GM23248 (cell line): ENCODE results near the gene TPRX2. TPM values are rescaled to one million over a fixed set of nuclear protein-coding genes. Genes with fewer than 3 reads are reported as not detected.
"Not testable (repeated sequence)": the region's sequence is repeated elsewhere in the genome, so short reads cannot be mapped to it uniquely, and the experiment has no call there.

Experiments
- DNase-seq: peaks from one replicate; pipeline ENCODE4 v3.0.0-alpha.2; 2015
- H2AFZ ChIP-seq: fragments of 200-600 bp; sonication (generic); 2 replicates; pipeline ENCODE4 v1.6.1; 2016; ENCODE audit warnings: antibody characterized with exemption
- H3F3A ChIP-seq: fragments of 200-600 bp; sonication (generic); 2 replicates; pipeline ENCODE4 v1.6.1; 2016; ENCODE audit warnings: mild to moderate bottlenecking, antibody characterized with exemption, mixed run types; ENCODE audit not compliant: insufficient read depth
- H3K27ac ChIP-seq: fragments of 200-600 bp; sonication (generic); 2 replicates; pipeline ENCODE4 v1.5.1; 2016; ENCODE audit warnings: mild to moderate bottlenecking
- H3K27me3 ChIP-seq: fragments of 200-600 bp; sonication (generic); replicated peaks from 2 replicates; pipeline ENCODE4 v1.6.1; 2016; ENCODE audit warnings: mild to moderate bottlenecking; ENCODE audit not compliant: insufficient read depth
- H3K36me3 ChIP-seq: fragments of 200-600 bp; sonication (generic); 2 replicates; pipeline ENCODE4 v1.6.1; 2016; ENCODE audit warnings: low read depth, mild to moderate bottlenecking
- H3K4me1 ChIP-seq: fragments of 200-600 bp; sonication (generic); 2 replicates; pipeline ENCODE4 v1.6.1; 2016; ENCODE audit warnings: mild to moderate bottlenecking; ENCODE audit not compliant: insufficient read depth
- H3K4me2 ChIP-seq: fragments of 200-600 bp; sonication (generic); one replicate; pipeline ENCODE4 v1.6.1; 2016; ENCODE audit warnings: mild to moderate bottlenecking; ENCODE audit not compliant: unreplicated experiment
- H3K4me3 ChIP-seq: fragments of 200-600 bp; sonication (generic); 2 replicates; pipeline ENCODE4 v1.5.1; 2016; ENCODE audit warnings: mild to moderate bottlenecking
- H3K79me2 ChIP-seq: fragments of 200-600 bp; sonication (generic); 2 replicates; pipeline ENCODE4 v1.6.1; 2016; ENCODE audit warnings: mild to moderate bottlenecking; ENCODE audit not compliant: insufficient read depth
- H3K9ac ChIP-seq: fragments of 200-600 bp; sonication (generic); 2 replicates; pipeline ENCODE4 v1.6.1; 2016; ENCODE audit warnings: mild to moderate bottlenecking
- H3K9me2 ChIP-seq: fragments of 200-600 bp; sonication (generic); 2 replicates; pipeline ENCODE4 v1.6.1; 2016; ENCODE audit warnings: mixed run types, mild to moderate bottlenecking, moderate library complexity; ENCODE audit not compliant: insufficient read depth
- H3K9me3 ChIP-seq: fragments of 200-600 bp; sonication (generic); one replicate; pipeline ENCODE4 v1.6.1; 2017; ENCODE audit warnings: low read depth
- H4K20me1 ChIP-seq: fragments of 200-600 bp; sonication (generic); 2 replicates; pipeline ENCODE4 v1.6.0; 2016; ENCODE audit not compliant: insufficient read depth
- EZH2 ChIP-seq: fragments of 200-600 bp; sonication (generic); IDR thresholded peaks from 2 replicates; pipeline ENCODE4 v1.6.1; 2018; ENCODE audit warnings: antibody characterized with exemption, mild to moderate bottlenecking; ENCODE audit not compliant: insufficient read depth, poor library complexity, severe bottlenecking
- EZH2phosphoT487 ChIP-seq: fragments of 200-600 bp; sonication (generic); IDR thresholded peaks from 2 replicates; pipeline ENCODE4 v1.6.1; 2018; ENCODE audit warnings: antibody characterized with exemption, moderate library complexity, mild to moderate bottlenecking, low read depth; ENCODE audit not compliant: insufficient read depth
- WGBS, 2 experiments: methylation state at CpG; one replicate each; pipeline ENCODE4 v1.1.6; 2015 to 2017; ENCODE audit warnings: low lambda C conversion rate in 2 of 2, low coverage in 1 of 2; ENCODE audit errors: missing lambda C conversion rate in 2 of 2; 5-methylcytosine and 5-hydroxymethylcytosine counted together
- in situ Hi-C: fragments of 300-500 bp; cut with MboI; formaldehyde crosslinking; loops from 2 replicates; pipeline ENCODE4 v1.15.0; 2020
- polyA plus RNA-seq: library from polyadenylated mRNA; unstranded; fragments of >200 nt; fragmentation: Nextera tagmentation; extraction: Ambion mirVana; gene quantifications from 2 replicates; pipeline ENCODE4 v1.2.1, GENCODE V29; 2016
- total RNA-seq: library from RNA; depleted of rRNA; stranded (reverse); fragments of >200 nt; shearing (Covaris generic); gene quantifications from 2 replicates; pipeline ENCODE4 v1.2.3, GENCODE V29; 2014; rRNA removed

Gene TPRX2
- total RNA-seq (not detected in 2 replicates), polyA plus RNA-seq (not detected in 2 replicates)

- H4K20me1 ChIP-seq, H3K36me3 ChIP-seq, H3K79me2 ChIP-seq, H3K9ac ChIP-seq, H3K4me1 ChIP-seq, H3K9me2 ChIP-seq, H3K9me3 ChIP-seq, in situ Hi-C loops, H3K27ac ChIP-seq, H3K4me2 ChIP-seq, DNase-seq, H2AFZ ChIP-seq, H3F3A ChIP-seq, H3K4me3 ChIP-seq: not testable (repeated sequence)
- peaks cover 22% of the 10 kb centered on the region for H3K27me3 ChIP-seq
- 62 to 67% methylated on average over 9 of the region's 9 CpGs for WGBS, 2 experiments
Measured at GRCh38 chr19:47858646-47859285, at the start of gene TPRX2. Gene TPRX2, plus strand, starts transcription at chr19:47859235. Its CDS starts 12 bp downstream, at chr19:47859247.

- Histone ChIP-seq H3K36me3 (no peaks in the 10 kb centered on the region), H3K4me3 (no peak overlapping the region), H3K27ac (no peak overlapping the region), H3K4me2 (no peak overlapping the region), H3K79me2 (no peaks in the 10 kb centered on the region), H3K27me3 (0 out of 2 replicates have a peak, but pooled peaks cover 3% of the 10 kb centered on the region), H3K9me2 (no peaks in the 10 kb centered on the region), H3F3A (no peaks in the 10 kb centered on the region), H3K9me3 (no peaks in the 10 kb centered on the region), H2AFZ (no peak overlapping the region), H4K20me1 (no peaks in the 10 kb centered on the region), H3K4me1 (no peaks in the 10 kb centered on the region), H3K9ac (no peak overlapping the region)
- in situ Hi-C loops: no loop called here
- DNase-seq: peak; percentile 56
- 41 to 46% methylated on average over 13 to 17 of the region's 17 CpGs for WGBS, 2 experiments
- TF ChIP-seq EZH2phosphoT487: no peak
- TF ChIP-seq EZH2: no peak
Measured at GRCh38 chr19:47813304-47813994, 45.6 kb upstream of the TPRX2 start.

- Histone ChIP-seq H3K9ac (no peak overlapping the region), H3K4me3 (no peak overlapping the region), H4K20me1 (no peaks in the 10 kb centered on the region), H3K27ac (no peak overlapping the region), H3F3A (no peaks in the 10 kb centered on the region), H3K4me2 (no peak overlapping the region), H3K27me3 (peaks cover 5% of the 10 kb centered on the region; the same call in 1 of the 2 replicates), H3K9me3 (no peaks in the 10 kb centered on the region), H3K36me3 (no peaks in the 10 kb centered on the region), H3K9me2 (no peaks in the 10 kb centered on the region), H3K79me2 (no peaks in the 10 kb centered on the region), H3K4me1 (no peaks in the 10 kb centered on the region), H2AFZ (no peak overlapping the region)
- WGBS, 2 experiments: 16 to 23% methylated on average over 7 of the region's 7 CpGs
- in situ Hi-C loops: no loop called here
- no peak for TF ChIP-seq EZH2
- no peak for TF ChIP-seq EZH2phosphoT487
- no peak for DNase-seq
Measured at GRCh38 chr19:47813995-47814328, 45.1 kb upstream of the TPRX2 start.

- H4K20me1 ChIP-seq, H3K9me3 ChIP-seq, H3K4me3 ChIP-seq, H3K9me2 ChIP-seq, H3K36me3 ChIP-seq, in situ Hi-C loops, H3K27ac ChIP-seq, H3K79me2 ChIP-seq, H2AFZ ChIP-seq, H3K9ac ChIP-seq, DNase-seq, H3K4me2 ChIP-seq, H3K4me1 ChIP-seq, H3F3A ChIP-seq: not testable (repeated sequence)
- 68 to 70% methylated on average over 8 of the region's 8 CpGs for WGBS, 2 experiments
- peaks cover 26% of the 10 kb centered on the region for H3K27me3 ChIP-seq
Measured at GRCh38 chr19:47816270-47816669, 42.8 kb upstream of the TPRX2 start.

- in situ Hi-C loops, H3K9ac ChIP-seq, H3K9me2 ChIP-seq, H3K36me3 ChIP-seq, H3K9me3 ChIP-seq, H2AFZ ChIP-seq, H3K4me1 ChIP-seq, H3K4me2 ChIP-seq, DNase-seq, H3K27ac ChIP-seq, H3F3A ChIP-seq, H4K20me1 ChIP-seq, H3K4me3 ChIP-seq, H3K79me2 ChIP-seq: not testable (repeated sequence)
- H3K27me3 ChIP-seq: peaks cover 38% of the 10 kb centered on the region
- WGBS, 2 experiments: 87 to 92% methylated on average over 1 of the region's 1 CpG
Measured at GRCh38 chr19:47818221-47818620, 40.8 kb upstream of the TPRX2 start.
